HepG2 (cell line): ENCODE results near the gene APOM. TPM values are rescaled to one million over a fixed set of nuclear protein-coding genes. Genes with fewer than 3 reads are reported as not detected.

Experiments
- AHR ChIP-seq: IDR thresholded peaks from 2 replicates; pipeline ENCODE4 v1.6.1; 2018; ENCODE audit warnings: missing genetic modification reagents, missing compliant biosample characterization
- HNF4G ChIP-seq, 2 experiments: sonication (generic) in 1 of 2; formaldehyde crosslinking in 1 of 2; IDR thresholded peaks; 2 replicates each; pipeline versions ENCODE4 v1.4.0 to v1.6.1; 2011 to 2020; ENCODE audit warnings: borderline replicate concordance in 2 of 2, low read depth in 2 of 2, mild to moderate bottlenecking in 2 of 2, low read length in 1 of 2, missing genetic modification reagents in 1 of 2, moderate library complexity in 1 of 2
- KAT8 ChIP-seq: IDR thresholded peaks from 2 replicates; pipeline ENCODE4 v1.6.1; 2016; ENCODE audit warnings: missing genetic modification reagents, missing compliant biosample characterization
- KDM3A ChIP-seq: IDR thresholded peaks from 2 replicates; pipeline ENCODE4 v1.6.1; 2018; ENCODE audit warnings: low read depth, missing compliant biosample characterization
- MLLT10 ChIP-seq: sonication (generic); formaldehyde crosslinking; IDR thresholded peaks from 2 replicates; pipeline ENCODE4 v1.4.0; 2020; ENCODE audit warnings: missing genetic modification reagents
- MXD1 ChIP-seq: sonication (generic); formaldehyde crosslinking; IDR thresholded peaks from 2 replicates; pipeline ENCODE4 v1.4.0; 2020; ENCODE audit warnings: mild to moderate bottlenecking, missing genetic modification reagents
- PHF5A ChIP-seq: IDR thresholded peaks from one replicate; pipeline ENCODE4 v1.6.1; 2018; ENCODE audit warnings: low read depth, missing genetic modification reagents; ENCODE audit not compliant: unreplicated experiment
- SIN3B ChIP-seq: fragments of 150-350 bp; IDR thresholded peaks from 2 replicates; pipeline ENCODE4 v1.6.1; 2014; ENCODE audit warnings: low read length
- SMARCC2 ChIP-seq: fragments of 450-650 bp; IDR thresholded peaks from 2 replicates; pipeline ENCODE4 v1.6.1; 2017; ENCODE audit warnings: antibody characterized with exemption, mild to moderate bottlenecking
- TOE1 ChIP-seq: sonication (generic); formaldehyde crosslinking; IDR thresholded peaks from 2 replicates; pipeline ENCODE4 v1.4.0; 2020; ENCODE audit warnings: mild to moderate bottlenecking, missing genetic modification reagents
- ZBTB34 ChIP-seq: sonication (generic); formaldehyde crosslinking; IDR thresholded peaks from 2 replicates; pipeline ENCODE4 v1.8.0; 2022; ENCODE audit warnings: mild to moderate bottlenecking, missing genetic modification reagents
- ZFP1 ChIP-seq: IDR thresholded peaks from 2 replicates; pipeline ENCODE4 v1.6.1; 2016
- ZNF746 ChIP-seq: sonication (generic); formaldehyde crosslinking; IDR thresholded peaks from 2 replicates; pipeline ENCODE4 v1.8.0; 2022; ENCODE audit warnings: mild to moderate bottlenecking, missing genetic modification reagents
- ZNF841 ChIP-seq: sonication (generic); formaldehyde crosslinking; IDR thresholded peaks from 2 replicates; pipeline ENCODE4 v1.8.1; 2023; ENCODE audit warnings: missing genetic modification reagents, borderline replicate concordance
- ZNF850 ChIP-seq: sonication (generic); formaldehyde crosslinking; conservative IDR thresholded peaks from 2 replicates; pipeline ENCODE4 v1.9.0; 2021; ENCODE audit warnings: mild to moderate bottlenecking, missing genetic modification reagents
- polyA plus RNA-seq, 8 experiments: library from polyadenylated mRNA; depleted of rRNA in 3 of 8; stranded (reverse) in 7 of 8; unstranded in 1 of 8; fragments of >200 nt; fragmentation: Illumina TruSeq in 4 of 8; extraction: Trizol in 4 of 8; gene quantifications; 2 replicates each; pipeline versions ENCODE4 v1.2.1 to v1.2.3, GENCODE V29; 2011 to 2016; ENCODE audit warnings: low read depth in 4 of 8, missing spikeins in 1 of 8, mixed read lengths in 1 of 8; ENCODE audit not compliant: insufficient read depth in 1 of 8
- total RNA-seq, 5 experiments: library from RNA; depleted of rRNA; stranded (reverse); fragments of >200 nt; fragmentation: Illumina TruSeq; extraction: Trizol; gene quantifications; 2 replicates each; pipeline ENCODE4 v1.2.3, GENCODE V29; 2016; ENCODE audit warnings: low read depth in 1 of 5
- TF ChIP-seq, protein P1 (sequence below): sonication (generic); formaldehyde crosslinking; IDR thresholded peaks from 2 replicates; pipeline ENCODE4 v1.5.0; 2020; ENCODE audit warnings: missing genetic modification reagents, mild to moderate bottlenecking, borderline replicate concordance
- TF ChIP-seq, protein P2 (sequence below), 2 experiments: sonication (generic) in 1 of 2; formaldehyde crosslinking in 1 of 2; IDR thresholded peaks; 2 replicates each; pipeline versions ENCODE4 v1.6.1 to v1.9.0; 2014 to 2022; ENCODE audit warnings: antibody characterized with exemption in 1 of 2, borderline replicate concordance in 1 of 2, inconsistent platforms in 1 of 2, low read depth in 1 of 2, missing genetic modification reagents in 1 of 2
- TF ChIP-seq, protein P3 (sequence below): sonication (generic); formaldehyde crosslinking; conservative IDR thresholded peaks from 2 replicates; pipeline ENCODE4 v1.4.0; 2020; ENCODE audit warnings: missing genetic modification reagents

The APOM gene
- total and polyA plus RNA-seq, 2 of the 13 experiments (the other 11 are each of a cell fraction or from before 2014, with no cell fraction given), result 98.2 to 1,140 TPM

GRCh38 chr6:31660381-31661261, 4.9 kb downstream of the APOM start, which contains the start of gene C6orf47 (continued):
- TF ChIP-seq PHF5A (no peak), ZNF850 (CRISPR knock-in tag) (peak; percentile 25; the same call in 1 of the 2 replicates), KAT8 (CRISPR knock-in tag) (peak; percentile 87), HNF4G (IDR thresholded peaks at IDR 0.05; ENCODE audit: borderline replicate concordance, low read depth, low read length) (no peak; the same call in 1 of the 2 replicates), HNF4G (CRISPR knock-in tag; IDR thresholded peaks at IDR 0.05; ENCODE audit: borderline replicate concordance, low read depth) (peak; percentile 71; the same call in 1 of the 2 replicates), MLLT10 (CRISPR knock-in tag) (no peak), ZNF746 (CRISPR knock-in tag) (no peak; the same call in none of the 2 replicates), KDM3A (CRISPR knock-in tag) (peak; percentile 67; the same call in 1 of the 2 replicates), ZNF841 (CRISPR knock-in tag) (no peak), TOE1 (CRISPR knock-in tag) (no peak), ZBTB34 (CRISPR knock-in tag) (0 out of 2 replicates have a peak, but pooled peaks have one; percentile 46), AHR (CRISPR knock-in tag) (no peak; the same call in 1 of the 2 replicates), MXD1 (no peak; the same call in 1 of the 2 replicates), SIN3B (no peak), SMARCC2 (no peak), ZFP1 (CRISPR knock-in tag) (no peak)
- TF ChIP-seq, protein P1, sequence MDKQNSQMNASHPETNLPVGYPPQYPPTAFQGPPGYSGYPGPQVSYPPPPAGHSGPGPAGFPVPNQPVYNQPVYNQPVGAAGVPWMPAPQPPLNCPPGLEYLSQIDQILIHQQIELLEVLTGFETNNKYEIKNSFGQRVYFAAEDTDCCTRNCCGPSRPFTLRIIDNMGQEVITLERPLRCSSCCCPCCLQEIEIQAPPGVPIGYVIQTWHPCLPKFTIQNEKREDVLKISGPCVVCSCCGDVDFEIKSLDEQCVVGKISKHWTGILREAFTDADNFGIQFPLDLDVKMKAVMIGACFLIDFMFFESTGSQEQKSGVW, result no peak
- TF ChIP-seq, protein P2, sequence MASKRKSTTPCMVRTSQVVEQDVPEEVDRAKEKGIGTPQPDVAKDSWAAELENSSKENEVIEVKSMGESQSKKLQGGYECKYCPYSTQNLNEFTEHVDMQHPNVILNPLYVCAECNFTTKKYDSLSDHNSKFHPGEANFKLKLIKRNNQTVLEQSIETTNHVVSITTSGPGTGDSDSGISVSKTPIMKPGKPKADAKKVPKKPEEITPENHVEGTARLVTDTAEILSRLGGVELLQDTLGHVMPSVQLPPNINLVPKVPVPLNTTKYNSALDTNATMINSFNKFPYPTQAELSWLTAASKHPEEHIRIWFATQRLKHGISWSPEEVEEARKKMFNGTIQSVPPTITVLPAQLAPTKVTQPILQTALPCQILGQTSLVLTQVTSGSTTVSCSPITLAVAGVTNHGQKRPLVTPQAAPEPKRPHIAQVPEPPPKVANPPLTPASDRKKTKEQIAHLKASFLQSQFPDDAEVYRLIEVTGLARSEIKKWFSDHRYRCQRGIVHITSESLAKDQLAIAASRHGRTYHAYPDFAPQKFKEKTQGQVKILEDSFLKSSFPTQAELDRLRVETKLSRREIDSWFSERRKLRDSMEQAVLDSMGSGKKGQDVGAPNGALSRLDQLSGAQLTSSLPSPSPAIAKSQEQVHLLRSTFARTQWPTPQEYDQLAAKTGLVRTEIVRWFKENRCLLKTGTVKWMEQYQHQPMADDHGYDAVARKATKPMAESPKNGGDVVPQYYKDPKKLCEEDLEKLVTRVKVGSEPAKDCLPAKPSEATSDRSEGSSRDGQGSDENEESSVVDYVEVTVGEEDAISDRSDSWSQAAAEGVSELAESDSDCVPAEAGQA (IDR thresholded peaks at IDR 0.05; ENCODE audit: low read depth), result no peak
- TF ChIP-seq, protein P2 (CRISPR knock-in tag; IDR thresholded peaks at IDR 0.05; ENCODE audit: borderline replicate concordance), result no peak
- TF ChIP-seq, protein P3, sequence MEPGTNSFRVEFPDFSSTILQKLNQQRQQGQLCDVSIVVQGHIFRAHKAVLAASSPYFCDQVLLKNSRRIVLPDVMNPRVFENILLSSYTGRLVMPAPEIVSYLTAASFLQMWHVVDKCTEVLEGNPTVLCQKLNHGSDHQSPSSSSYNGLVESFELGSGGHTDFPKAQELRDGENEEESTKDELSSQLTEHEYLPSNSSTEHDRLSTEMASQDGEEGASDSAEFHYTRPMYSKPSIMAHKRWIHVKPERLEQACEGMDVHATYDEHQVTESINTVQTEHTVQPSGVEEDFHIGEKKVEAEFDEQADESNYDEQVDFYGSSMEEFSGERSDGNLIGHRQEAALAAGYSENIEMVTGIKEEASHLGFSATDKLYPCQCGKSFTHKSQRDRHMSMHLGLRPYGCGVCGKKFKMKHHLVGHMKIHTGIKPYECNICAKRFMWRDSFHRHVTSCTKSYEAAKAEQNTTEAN (CRISPR knock-in tag), result peak; percentile 85
